CD1c-positive myeloid dendritic cell (primary cell): ENCODE measurements around the gene FLOT1.

ENCODE experiments used
- DNase-seq: peaks from one replicate; pipeline ENCODE4 v3.0.0-alpha.2; 2016; ENCODE audit errors: extremely low spot score

Gene FLOT1, protein sequence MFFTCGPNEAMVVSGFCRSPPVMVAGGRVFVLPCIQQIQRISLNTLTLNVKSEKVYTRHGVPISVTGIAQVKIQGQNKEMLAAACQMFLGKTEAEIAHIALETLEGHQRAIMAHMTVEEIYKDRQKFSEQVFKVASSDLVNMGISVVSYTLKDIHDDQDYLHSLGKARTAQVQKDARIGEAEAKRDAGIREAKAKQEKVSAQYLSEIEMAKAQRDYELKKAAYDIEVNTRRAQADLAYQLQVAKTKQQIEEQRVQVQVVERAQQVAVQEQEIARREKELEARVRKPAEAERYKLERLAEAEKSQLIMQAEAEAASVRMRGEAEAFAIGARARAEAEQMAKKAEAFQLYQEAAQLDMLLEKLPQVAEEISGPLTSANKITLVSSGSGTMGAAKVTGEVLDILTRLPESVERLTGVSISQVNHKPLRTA

DNA sequence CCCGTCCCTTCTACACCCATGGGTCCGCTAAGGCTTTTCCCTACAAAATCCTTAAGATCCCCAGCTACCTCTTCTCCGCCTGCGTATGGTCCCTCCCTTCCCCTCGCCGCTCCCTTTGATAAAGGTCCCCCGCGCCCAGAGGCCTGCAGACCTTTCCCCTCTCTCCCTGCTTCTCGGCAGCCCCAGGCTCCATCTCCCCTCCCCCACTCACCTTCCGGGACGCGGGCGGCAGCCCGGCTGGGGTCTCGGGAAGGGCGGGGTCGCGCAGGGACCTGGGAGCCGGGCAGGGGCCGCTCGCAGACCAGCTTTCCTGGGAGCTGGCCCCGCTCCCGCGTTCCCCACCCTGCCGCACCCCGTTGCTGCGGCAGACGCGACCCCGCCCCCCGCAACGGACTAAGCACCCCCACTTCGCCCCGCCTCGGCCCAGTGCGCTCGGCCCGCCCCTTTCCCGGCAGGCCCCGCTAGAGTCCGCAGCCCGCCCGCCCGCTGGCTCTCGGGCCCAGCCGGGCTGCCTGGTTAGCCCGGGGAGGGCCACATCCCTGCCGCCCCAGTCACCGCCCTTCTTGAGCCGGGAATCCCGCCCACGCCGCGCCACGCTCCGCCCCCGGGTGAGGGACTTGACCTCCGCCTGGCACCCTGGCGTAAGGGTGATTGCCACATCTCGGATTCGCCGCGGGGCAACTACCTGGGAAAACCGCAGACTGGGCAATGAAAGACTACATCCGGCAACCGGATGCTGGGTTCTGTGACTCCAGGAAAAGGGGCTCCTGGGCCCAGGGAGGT lies at the start of gene FLOT1:
Gene FLOT1, minus strand, starts transcription at position 372 of the 783 bp plus-strand sequence. CDS start 498 bp downstream, outside the sequence.
- DNase-seq = peak; percentile 96

DNA sequence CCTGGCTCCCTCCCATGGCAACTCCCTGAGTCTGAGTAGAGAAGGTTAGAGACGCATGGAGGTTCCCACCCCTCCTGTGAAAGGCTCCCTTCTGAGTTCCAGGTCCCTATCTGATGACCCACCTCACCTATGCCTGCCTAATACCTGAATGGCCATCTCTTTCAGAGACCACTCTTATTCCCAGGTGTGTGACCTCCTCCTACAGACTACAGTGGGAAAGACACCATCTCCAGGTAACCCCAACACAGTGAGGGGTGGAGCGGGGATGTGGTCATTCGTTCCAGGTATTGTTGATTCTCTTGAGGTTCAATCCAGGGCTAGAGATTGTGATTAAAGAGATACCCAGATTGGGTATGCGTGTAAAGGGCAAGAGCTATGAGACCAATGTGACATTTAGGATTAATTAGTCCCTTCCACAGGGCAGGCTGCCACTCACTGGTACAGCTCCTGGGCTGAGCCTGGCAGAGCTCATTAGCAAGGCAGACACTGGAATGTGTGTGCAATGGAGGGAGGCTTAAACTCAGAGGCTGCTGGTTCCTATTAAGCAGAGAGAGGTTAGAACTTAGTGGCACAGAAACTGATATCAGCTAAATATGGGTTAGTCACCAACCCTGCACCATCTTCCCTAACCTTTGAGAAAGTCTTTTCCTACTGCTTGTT lies 48.4 kb upstream of the FLOT1 start:
- no peak for DNase-seq

DNA sequence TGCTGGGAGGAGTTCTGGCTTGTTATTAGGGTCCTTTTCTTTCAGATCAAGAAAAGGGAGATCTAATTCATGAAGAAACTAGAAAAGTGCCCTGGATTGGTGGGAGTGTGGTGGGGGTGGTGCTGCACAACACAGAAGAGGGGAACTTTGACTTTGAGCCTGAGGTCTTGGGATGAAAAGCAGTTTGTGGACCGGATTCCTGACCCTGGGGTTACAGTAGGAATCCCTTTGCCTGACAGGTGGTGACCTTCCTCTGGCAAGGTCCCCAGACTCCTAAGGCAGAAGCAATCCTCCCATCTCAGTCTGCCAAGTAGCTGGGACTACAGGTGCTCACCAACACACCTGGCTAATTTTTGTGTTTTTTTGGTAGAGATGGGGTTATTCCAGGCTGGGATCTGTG lies 47.1 kb upstream of the FLOT1 start:
- no peak for DNase-seq

DNA sequence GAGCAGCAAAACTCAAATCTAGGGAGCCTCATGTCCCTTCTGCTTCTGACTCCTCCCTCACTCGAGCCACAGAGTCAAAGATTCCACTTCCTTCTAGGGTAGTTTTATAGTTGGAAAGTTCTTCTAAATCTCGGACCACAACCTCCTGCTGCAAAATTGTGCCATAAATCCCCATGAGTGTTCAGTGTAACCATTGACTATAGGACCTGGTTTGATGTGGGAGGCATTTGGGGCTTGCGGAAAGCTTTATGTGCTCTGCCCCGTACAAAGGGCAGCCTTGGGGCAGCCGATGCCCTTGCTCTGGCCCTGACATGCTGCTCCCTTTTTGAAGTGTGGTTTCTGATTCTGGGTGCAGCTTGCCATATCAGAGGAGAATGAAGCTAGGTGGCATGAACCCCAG lies 45.5 kb upstream of the FLOT1 start:
- peak; percentile 87 for DNase-seq

DNA sequence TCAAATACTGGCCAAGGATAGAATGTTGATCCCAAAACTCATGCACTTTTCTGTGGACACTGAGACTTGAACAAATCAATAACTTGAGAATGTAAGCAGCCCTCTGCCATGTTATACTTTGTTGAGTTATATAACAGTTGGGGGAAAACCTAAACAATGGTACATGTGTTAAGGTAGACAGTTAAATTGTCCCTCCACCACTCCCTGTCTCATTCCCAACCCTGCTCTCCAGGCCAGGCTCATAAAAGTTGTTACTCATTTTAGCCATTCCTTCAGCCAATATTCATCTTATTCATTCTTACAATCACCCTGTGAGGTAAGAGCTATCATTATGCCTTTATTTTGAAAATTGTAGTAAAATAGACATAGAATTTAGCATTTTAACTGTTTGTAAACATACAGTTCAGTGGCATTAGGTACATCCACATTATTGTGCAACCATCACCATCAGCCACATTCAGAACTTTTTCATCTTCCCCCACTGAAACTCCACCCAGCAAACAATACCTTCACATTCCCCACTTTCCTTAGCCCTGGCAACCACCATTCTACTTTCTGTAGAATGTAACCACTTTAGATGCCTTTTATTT lies 40.0 kb upstream of the FLOT1 start:
- DNase-seq = no peak

DNA sequence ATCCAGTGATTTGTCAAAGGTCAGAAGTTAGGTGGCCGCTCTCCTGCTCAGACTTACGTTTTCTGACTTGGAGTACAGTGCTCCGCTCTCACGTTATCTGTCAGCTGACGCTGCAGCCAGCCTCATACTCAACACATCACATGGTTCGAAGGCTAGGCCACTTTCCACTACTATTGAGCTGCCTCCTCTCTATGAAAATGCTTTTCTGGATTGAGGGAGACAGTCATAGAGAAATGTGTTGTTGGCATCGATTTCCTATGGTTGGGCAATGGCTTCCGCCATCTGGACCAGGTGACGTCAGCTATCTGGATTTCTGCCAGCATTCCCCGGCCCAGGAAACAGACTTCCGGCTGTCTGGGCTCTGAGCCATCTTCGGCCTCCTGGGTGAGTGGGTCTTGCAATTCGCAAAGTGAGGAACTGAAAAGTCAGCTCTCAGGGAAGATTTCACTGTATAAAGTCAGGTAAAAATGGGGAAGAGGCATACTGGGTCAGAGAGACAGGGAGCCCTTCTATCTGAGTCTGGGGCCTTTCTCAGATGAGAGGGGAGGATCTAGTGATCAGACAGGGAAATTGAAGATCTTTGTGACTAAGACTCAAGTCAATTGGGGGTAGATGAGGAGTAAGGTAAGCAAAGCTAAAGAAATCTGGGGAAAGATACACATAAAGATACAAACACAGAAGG lies 39.4 kb upstream of the FLOT1 start:
- DNase-seq = peak; percentile 98

DNA sequence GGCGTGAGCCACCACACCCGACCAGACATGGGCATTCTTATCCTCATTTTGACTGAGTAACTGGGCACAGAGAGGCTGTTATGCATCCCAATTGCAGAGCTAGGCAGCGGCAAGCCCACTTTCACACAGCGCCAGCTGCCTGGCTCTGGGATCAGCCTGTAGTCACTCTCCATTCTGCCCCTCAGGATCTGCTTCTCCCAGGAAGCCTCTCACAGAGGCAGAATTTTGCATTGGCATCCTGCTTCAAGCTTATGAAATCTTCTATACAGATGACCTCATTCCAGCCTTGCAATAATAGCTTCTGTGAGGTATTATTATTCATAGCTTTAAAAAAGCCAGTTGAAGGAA lies 38.9 kb upstream of the FLOT1 start:
- no peak for DNase-seq

DNA sequence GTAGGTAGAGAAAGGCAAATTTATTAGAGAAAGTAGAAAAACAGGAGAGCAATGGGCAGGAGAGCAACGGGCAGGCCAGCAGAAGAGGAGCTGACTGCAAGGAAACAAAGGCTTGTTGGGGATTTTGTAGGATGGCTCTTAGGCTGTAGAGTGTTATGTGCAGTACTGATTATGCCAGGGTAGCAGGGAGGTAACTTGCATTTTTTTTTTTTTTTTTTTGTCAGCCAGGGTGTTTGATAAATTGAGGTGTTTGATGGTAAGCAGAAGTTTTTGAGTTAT lies 38.1 kb upstream of the FLOT1 start:
- DNase-seq = no peak

DNA sequence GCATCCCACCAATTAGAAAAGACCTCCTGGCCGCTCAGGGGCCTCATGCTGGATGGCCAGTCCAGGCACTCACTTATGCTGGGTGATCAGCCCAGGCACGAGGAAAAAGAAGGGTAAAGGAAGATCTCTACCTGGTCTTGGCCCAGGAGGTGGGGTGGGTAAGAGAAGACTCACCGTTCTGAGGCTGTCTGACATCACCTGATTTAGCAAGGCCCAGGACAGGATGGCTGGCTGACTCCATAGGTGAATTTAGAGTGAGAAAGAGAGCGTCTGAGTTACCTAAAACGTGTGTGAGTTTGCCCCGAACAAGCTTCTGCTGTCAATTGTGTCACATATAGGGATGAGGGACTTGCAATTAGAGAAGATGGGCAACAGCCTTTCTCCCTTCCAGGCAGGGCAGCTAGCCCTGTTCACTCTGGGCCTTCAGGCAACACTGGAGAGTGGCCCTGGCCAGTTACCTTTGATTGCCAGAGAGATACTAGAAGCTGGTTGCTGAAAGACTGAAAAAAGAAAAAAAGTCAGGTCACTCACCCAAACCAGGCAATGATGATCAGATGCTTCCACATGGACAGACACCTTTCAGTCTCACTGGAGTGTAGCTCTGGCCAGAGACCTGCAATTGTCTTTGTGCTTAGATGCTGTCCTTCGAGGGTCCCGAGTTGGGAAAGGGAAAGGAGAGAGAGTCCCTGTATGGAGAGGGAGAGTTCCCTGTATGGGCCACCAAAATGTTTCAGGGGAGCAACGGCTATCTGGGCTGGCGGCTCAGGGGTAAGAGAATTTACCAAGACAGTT lies 37.6 kb upstream of the FLOT1 start:
- DNase-seq = no peak

DNA sequence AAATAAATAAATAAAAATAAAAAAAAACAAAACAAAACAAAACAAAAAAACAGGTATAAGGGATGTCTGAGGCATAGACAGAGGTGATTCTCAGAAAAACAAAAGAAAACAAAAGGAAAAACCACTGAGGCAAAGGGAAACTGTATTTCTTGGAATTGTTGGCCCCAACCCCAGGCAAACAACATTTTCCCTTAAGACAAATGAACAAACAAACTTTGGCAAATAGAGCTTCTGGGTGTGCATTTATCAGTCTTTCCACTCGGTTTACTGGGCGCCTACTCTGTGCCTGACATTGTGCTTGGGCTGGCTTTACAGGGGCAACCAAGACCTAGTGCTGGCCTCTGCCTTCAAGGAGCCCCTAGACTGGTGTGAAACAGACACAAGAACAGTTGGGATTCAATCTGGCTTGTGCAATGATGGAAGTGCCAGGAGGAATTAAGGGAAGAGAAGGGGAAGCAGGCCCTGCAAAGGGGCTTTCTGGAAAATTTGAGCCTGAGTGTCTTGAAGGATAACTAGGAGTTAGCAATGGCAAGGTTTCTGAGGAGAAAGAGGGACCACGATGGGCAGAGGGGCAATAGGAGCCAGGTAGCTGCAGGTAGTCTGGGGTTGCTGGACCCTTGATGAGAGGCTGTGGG lies 35.6 kb upstream of the FLOT1 start:
- no peak for DNase-seq

DNA sequence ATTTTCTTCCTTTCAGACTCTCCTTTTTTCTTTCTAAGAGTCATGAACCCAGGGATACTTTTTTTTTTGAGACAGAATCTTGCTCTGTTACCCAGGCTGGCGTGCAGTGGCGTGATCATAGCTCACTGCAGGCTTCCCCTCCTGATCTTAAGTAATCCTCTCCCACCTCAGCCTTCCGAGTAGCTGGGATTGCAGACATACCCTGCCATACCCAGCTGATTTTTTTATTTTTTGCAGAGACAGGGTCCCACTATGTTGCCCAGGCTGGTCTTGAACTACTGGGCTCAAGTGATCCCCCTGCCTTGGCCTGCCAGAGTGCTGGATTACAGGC lies 34.6 kb upstream of the FLOT1 start:
- DNase-seq = no peak

DNA sequence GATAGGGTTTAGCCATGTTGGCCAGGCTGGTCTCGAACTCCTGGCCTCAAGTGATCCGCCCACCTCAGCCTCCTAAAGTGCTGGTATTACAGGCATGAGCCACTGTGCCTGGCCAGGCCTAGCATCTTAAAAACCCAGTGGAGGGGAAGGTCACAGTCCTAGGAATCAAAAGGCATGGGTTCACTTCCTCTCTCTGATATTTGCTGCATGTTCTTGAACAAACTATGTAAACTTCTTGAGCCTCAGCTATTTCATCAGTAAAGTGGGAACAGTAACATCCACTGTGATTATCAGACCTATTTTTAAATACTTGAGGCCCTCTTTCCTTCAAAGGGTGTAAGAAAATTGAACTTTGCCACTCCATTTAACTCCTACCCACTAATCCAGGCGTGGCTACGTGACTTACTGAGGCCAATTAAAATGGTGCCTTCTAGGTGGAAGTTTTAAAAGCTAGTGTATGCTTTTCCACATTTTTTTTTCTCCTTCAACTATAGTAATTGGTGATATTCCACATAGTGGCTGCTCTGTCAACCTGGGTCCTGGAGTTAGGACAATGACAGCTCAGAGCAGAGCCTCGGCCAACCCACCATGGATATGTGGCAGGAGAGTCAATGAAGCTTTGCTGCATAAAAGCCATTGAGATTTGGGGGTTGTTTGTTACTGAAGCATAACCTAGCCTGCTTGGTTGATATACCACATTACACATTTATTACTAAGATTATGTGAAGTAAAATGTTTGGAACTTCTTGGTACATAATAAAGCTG lies 34.1 kb upstream of the FLOT1 start:
- peak; percentile 57 for DNase-seq

DNA sequence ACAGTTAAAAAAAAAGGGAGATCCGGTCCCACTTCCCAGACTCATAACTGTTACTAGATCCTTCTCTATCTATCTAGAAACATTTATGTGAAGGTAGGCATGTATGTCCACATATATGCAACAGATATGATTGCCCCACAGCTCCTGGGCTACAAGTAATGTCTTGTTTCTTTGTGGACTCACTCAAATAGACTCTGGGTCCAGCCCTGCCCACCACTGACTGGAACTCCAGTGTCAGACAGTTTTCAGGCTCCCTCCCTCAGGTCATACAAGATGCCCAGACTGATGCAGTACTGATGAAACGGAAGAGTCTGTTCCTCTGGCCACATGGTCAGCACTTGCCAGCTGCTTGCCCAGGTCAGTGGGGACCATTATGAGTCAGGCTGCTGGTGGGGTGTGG lies 32.6 kb upstream of the FLOT1 start:
- DNase-seq = no peak

DNA sequence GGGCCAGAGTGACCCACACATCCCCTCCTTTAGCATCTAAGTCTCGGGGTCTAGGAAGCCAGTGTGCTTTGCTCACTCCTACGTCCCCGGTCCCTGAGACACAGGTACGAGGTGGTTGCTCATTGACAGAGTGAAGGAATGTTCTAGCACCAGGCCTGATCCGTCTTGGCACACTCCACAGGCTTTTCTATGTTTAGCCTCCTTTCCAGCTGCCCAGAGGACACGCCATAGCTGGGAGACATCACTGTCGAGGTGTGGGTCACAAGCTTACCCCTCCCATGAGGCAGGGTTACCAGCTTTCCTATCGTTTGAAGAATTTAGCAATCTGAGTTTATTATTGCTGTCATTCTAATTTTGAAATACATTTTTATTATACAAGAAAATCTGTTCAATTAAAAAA lies 32.2 kb upstream of the FLOT1 start:
- DNase-seq = no peak

DNA sequence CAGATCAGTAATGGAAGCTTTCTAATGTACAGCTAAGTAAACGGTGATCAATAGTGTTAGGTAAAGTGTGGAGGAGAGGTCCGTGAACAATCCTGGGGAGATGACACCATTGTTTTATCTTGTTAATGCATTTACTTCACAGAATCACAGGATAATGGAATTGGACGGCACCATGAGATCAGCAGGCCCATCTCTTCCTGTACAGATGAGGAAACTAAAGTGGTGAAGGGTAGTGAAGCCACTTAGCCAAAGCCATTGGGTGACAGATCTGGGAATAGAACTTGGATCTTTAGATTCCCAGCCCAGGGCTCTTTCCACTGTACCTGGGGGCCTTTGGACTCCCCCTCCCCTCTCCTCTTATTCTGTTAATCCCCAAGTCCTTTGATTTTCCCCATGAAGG lies 28.1 kb upstream of the FLOT1 start:
- DNase-seq = no peak

DNA sequence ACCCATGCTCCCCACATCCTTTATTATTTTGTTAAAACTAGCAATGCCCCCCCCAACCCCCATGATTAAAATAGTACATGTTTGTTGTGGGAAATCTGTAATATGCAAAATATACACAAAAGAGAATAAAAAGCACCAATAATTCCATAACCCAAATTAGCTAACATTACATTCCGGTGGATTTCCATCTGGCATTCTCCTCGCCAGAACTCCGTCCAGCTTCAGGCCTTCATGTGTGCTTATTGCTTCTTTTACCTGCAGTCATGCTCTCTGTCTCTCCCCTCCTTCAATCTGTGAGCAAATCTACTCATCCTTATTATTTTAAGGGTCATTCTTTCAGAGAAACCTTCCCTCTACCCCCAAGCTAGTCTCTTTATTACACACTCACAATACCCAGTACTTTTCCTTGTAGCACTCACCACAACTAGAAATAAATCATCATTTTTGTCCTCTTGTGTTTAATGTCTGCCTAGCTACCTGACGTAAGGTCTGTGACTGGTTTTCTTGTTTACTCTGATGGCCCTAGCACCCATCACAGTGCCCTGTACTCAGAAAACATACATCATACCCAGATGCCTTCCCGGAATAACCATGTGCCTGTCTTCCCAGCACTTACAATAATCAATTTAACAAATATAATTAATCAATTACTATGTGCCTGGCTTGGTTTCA lies 27.5 kb upstream of the FLOT1 start:
- DNase-seq = no peak

DNA sequence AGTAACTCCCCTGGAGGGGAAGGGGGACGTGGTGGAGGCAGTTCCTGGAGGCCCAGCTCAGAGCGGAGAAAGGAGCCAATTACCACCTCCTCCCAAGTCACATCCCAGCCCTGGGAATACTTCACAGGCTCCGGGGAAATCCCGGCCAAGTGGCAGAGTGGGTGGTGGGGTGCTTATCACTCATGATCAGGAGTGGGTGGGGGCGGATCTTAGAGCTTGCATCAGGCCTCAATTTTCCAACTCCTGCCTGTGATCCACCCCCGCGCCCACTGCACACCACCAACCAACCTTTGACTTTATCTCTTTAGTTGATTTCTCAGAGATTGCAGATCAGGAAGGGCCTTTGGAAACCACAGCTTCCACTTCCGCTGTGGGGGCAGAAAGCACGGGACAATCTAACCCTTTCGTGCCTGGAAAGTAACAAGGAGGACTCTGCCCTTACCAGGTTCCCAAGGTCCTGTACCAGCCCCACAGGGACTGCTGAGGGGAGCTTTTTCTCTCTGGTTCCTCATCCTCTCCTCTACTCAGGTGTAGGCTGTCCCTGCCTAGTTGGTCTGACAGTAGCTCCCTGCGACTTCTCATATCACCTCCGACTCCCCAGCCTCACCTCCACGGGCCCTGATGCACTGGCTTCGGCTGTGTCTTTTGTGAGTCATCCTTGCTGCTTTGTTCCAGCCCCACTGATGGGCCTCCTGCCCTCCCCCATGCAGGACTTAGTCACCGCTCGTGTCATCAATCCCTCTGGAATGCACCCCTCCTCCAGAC lies 26.8 kb upstream of the FLOT1 start:
- DNase-seq = peak; percentile 94

DNA sequence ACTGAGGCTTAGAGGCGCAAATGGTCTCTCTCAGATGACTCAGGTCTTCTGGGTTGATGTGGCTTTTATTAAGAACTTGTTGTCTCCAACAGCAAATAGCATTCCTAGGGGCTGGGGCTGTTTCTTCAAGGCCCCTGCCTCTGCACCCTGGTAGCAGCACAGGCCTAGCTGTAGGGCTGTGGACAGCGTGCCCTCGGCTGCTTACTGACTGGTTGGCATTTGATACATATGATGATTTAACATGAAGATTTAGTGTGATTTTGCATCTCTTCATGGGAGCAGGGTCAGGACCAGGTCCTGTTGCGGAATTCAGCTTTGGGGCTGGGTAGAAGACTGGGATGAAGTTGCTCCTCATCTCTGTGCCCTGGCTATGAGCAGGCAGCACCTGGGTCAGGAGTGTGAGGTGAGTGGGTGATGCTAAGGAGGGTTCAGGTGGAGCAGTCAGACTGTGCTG lies 26.2 kb upstream of the FLOT1 start:
- no peak for DNase-seq

DNA sequence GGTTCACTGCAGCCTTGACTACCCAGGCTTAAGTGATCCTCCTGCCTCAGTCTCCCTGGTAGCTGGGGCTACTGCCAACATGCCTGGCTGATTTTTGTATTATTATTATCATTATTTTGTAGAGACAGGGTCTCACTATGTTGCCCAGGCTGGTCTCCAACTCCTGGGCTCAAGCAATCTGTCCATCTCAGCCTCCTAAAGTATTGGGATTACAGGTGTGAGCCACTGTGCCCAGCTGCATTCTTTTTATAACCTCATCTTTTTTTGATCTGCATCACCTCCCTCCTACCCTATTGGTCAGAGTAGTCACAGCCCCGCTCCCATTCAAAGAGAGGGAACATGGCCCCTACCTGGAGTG lies 25.4 kb upstream of the FLOT1 start:
- DNase-seq = no peak
